Breast epithelium (tissue), 3 donors: ENCODE results near the gene MAML3.

Experiments
- CTCF ChIP-seq, 3 donors: fragments of 450-650 bp; IDR thresholded peaks; one replicate each; pipeline ENCODE4 v1.5.1; 2016 to 2017; ENCODE audit warnings: antibody characterized with exemption in 3 of 3, mild to moderate bottlenecking in 3 of 3, moderate library complexity in 3 of 3
- POLR2A ChIP-seq: fragments of 450-650 bp; IDR thresholded peaks from one replicate; pipeline ENCODE4 v1.6.1; 2016; ENCODE audit warnings: antibody characterized with exemption, mild to moderate bottlenecking, moderate library complexity
- POLR2AphosphoS5 ChIP-seq, 3 donors: sonication (generic); formaldehyde crosslinking; IDR thresholded peaks; one replicate each; pipeline ENCODE4 v1.6.1; 2017; ENCODE audit warnings: antibody characterized with exemption in 3 of 3

- TF ChIP-seq POLR2A = no peak
- no peak for TF ChIP-seq CTCF (IDR thresholded peaks at IDR 0.05)
- TF ChIP-seq POLR2AphosphoS5 (IDR thresholded peaks at IDR 0.05) = no peak
These were observed 63.7 kb downstream of the MAML3 start for GRCh38 chr4:140090215-140090731.
